T-helper 1 cell treated with Interleukin-12 subunit alpha and Interleukin-12 subunit beta and Interleukin-4 antibody, amounts not matched to agents 30 μg/mL and 1 μg/mL, for 36 hours (primary cell): ENCODE measurements around the gene MYL7.

ENCODE experiments used
- H3K27ac Mint-ChIP-seq: one replicate; pipeline ENCODE4 v1.8.0; 2021; ENCODE audit warnings: mild to moderate bottlenecking, mixed read lengths
- H3K27me3 Mint-ChIP-seq: one replicate; pipeline ENCODE4 v1.8.0; 2021; ENCODE audit warnings: low read depth, mixed read lengths
- H3K36me3 Mint-ChIP-seq: one replicate; pipeline ENCODE4 v1.8.0; 2021; ENCODE audit warnings: low read depth, mixed read lengths
- H3K4me1 Mint-ChIP-seq: one replicate; pipeline ENCODE4 v1.8.0; 2021; ENCODE audit warnings: low read depth, mixed read lengths
- H3K4me3 Mint-ChIP-seq: one replicate; pipeline ENCODE4 v1.8.0; 2021; ENCODE audit warnings: mild to moderate bottlenecking, moderate library complexity, mixed read lengths
- H3K9me3 Mint-ChIP-seq: one replicate; pipeline ENCODE4 v1.8.0; 2021; ENCODE audit warnings: mixed read lengths

Gene MYL7

GRCh38 chr7:44141221-44141850, at the start of gene MYL7:
Gene MYL7, minus strand, starts transcription at chr7:44141332. Its CDS starts 27 bp downstream, at chr7:44141305.
- no peaks in the 10 kb centered on the region for H3K9me3 Mint-ChIP-seq
- H3K4me1 Mint-ChIP-seq = peaks cover 4% of the 10 kb centered on the region
- H3K27me3 Mint-ChIP-seq = peaks cover 19% of the 10 kb centered on the region
- no peak within 1 kb of the TSS for H3K27ac Mint-ChIP-seq
- H3K4me3 Mint-ChIP-seq = no peak within 1 kb of the TSS
- H3K36me3 Mint-ChIP-seq = no peaks in the 10 kb centered on the region

GRCh38 chr7:44189993-44190872, 49.1 kb upstream of the MYL7 start:
- H3K27ac Mint-ChIP-seq = no peak overlapping the region
- H3K36me3 Mint-ChIP-seq = no peaks in the 10 kb centered on the region
- H3K4me1 Mint-ChIP-seq = peaks cover 4% of the 10 kb centered on the region
- peaks cover 4% of the 10 kb centered on the region for H3K27me3 Mint-ChIP-seq
- no peaks in the 10 kb centered on the region for H3K9me3 Mint-ChIP-seq
- H3K4me3 Mint-ChIP-seq = no peak overlapping the region

- H3K4me1 Mint-ChIP-seq = peaks cover 4% of the 10 kb centered on the region
- no peaks in the 10 kb centered on the region for H3K36me3 Mint-ChIP-seq
- peaks cover 4% of the 10 kb centered on the region for H3K27me3 Mint-ChIP-seq
- H3K27ac Mint-ChIP-seq = no peak within 1 kb of the TSS
- H3K4me3 Mint-ChIP-seq = no peak within 1 kb of the TSS
- no peaks in the 10 kb centered on the region for H3K9me3 Mint-ChIP-seq
Observed at GRCh38 chr7:44189286-44189992, 48.3 kb upstream of the MYL7 start, which contains the start of gene GCK. Gene GCK, minus strand, starts transcription at chr7:44189439. Its CDS starts 486 bp downstream, at chr7:44188953.

- Mint-ChIP-seq H3K27ac (no peak overlapping the region), H3K27me3 (peaks cover 4% of the 10 kb centered on the region), H3K36me3 (no peaks in the 10 kb centered on the region), H3K4me1 (no peaks in the 10 kb centered on the region), H3K9me3 (no peaks in the 10 kb centered on the region), H3K4me3 (no peak overlapping the region)
Observed at GRCh38 chr7:44188480-44189225, 47.5 kb upstream of the MYL7 start.

- no peaks in the 10 kb centered on the region for H3K36me3 Mint-ChIP-seq
Observed at GRCh38 chr7:44187636-44188416, 46.7 kb upstream of the MYL7 start.

GRCh38 chr7:44186736-44187135, 45.6 kb upstream of the MYL7 start:
- H3K27ac Mint-ChIP-seq = no peak overlapping the region
- no peaks in the 10 kb centered on the region for H3K36me3 Mint-ChIP-seq
- peaks cover 4% of the 10 kb centered on the region for H3K27me3 Mint-ChIP-seq
- peaks cover 12% of the 10 kb centered on the region for H3K9me3 Mint-ChIP-seq
- no peak overlapping the region for H3K4me3 Mint-ChIP-seq
- no peaks in the 10 kb centered on the region for H3K4me1 Mint-ChIP-seq

More at GRCh38 chr7:44187636-44188416, 46.7 kb upstream of the MYL7 start:
- Mint-ChIP-seq H3K4me3 (no peak overlapping the region), H3K27me3 (peaks cover 4% of the 10 kb centered on the region), H3K27ac (no peak overlapping the region), H3K4me1 (no peaks in the 10 kb centered on the region), H3K9me3 (peaks cover 5% of the 10 kb centered on the region)

- Mint-ChIP-seq H3K9me3 (peaks cover 12% of the 10 kb centered on the region), H3K27ac (no peak overlapping the region), H3K4me1 (no peaks in the 10 kb centered on the region), H3K36me3 (no peaks in the 10 kb centered on the region), H3K4me3 (no peak overlapping the region), H3K27me3 (no peaks in the 10 kb centered on the region)
Observed at GRCh38 chr7:44185729-44186128, 44.6 kb upstream of the MYL7 start.

GRCh38 chr7:44184873-44185446, 43.8 kb upstream of the MYL7 start:
- no peak overlapping the region for H3K4me3 Mint-ChIP-seq
- no peaks in the 10 kb centered on the region for H3K27me3 Mint-ChIP-seq
- no peaks in the 10 kb centered on the region for H3K36me3 Mint-ChIP-seq
- no peak overlapping the region for H3K27ac Mint-ChIP-seq
- H3K9me3 Mint-ChIP-seq = peaks cover 12% of the 10 kb centered on the region
- H3K4me1 Mint-ChIP-seq = no peaks in the 10 kb centered on the region

GRCh38 chr7:44184206-44184872, 43.2 kb upstream of the MYL7 start:
- H3K9me3 Mint-ChIP-seq = peaks cover 12% of the 10 kb centered on the region
- H3K36me3 Mint-ChIP-seq = no peaks in the 10 kb centered on the region
- H3K27ac Mint-ChIP-seq = no peak overlapping the region
- H3K27me3 Mint-ChIP-seq = no peaks in the 10 kb centered on the region
- no peak overlapping the region for H3K4me3 Mint-ChIP-seq
- no peaks in the 10 kb centered on the region for H3K4me1 Mint-ChIP-seq

GRCh38 chr7:44183386-44183785, 42.3 kb upstream of the MYL7 start:
- H3K27me3 Mint-ChIP-seq = peaks cover 4% of the 10 kb centered on the region
- no peaks in the 10 kb centered on the region for H3K4me1 Mint-ChIP-seq
- no peak overlapping the region for H3K4me3 Mint-ChIP-seq
- peaks cover 12% of the 10 kb centered on the region for H3K9me3 Mint-ChIP-seq
- no peaks in the 10 kb centered on the region for H3K36me3 Mint-ChIP-seq
- no peak overlapping the region for H3K27ac Mint-ChIP-seq

- H3K27me3 Mint-ChIP-seq = peaks cover 4% of the 10 kb centered on the region
- no peaks in the 10 kb centered on the region for H3K36me3 Mint-ChIP-seq
- no peaks in the 10 kb centered on the region for H3K4me1 Mint-ChIP-seq
- peaks cover 12% of the 10 kb centered on the region for H3K9me3 Mint-ChIP-seq
- H3K4me3 Mint-ChIP-seq = no peak overlapping the region
- no peak overlapping the region for H3K27ac Mint-ChIP-seq
Observed at GRCh38 chr7:44182827-44183226, 41.7 kb upstream of the MYL7 start.

GRCh38 chr7:44180631-44181030, 39.5 kb upstream of the MYL7 start:
- H3K27ac Mint-ChIP-seq = no peak overlapping the region
- H3K36me3 Mint-ChIP-seq = no peaks in the 10 kb centered on the region
- no peak overlapping the region for H3K4me3 Mint-ChIP-seq
- H3K4me1 Mint-ChIP-seq = no peaks in the 10 kb centered on the region
- H3K27me3 Mint-ChIP-seq = peaks cover 4% of the 10 kb centered on the region
- peaks cover 12% of the 10 kb centered on the region for H3K9me3 Mint-ChIP-seq
